Fibroblast of pulmonary artery (primary cell): ENCODE measurements around the gene FBXL13.
A peak's percentile ranks its signal among the peaks of the same experiment; 100 is the strongest.
"Not testable (repeated sequence)": the region's sequence is repeated elsewhere in the genome, so short reads cannot be mapped to it uniquely, and the experiment has no call there.

ENCODE experiments used
- DNase-seq: peaks from one replicate; pipeline ENCODE4 v3.0.0-alpha.2; 2010; ENCODE audit warnings: low read depth
- H3K4me3 ChIP-seq: replicated peaks from 2 replicates; pipeline ENCODE4 v1.5.1; 2011; ENCODE audit warnings: low read depth, mild to moderate bottlenecking, control low read depth, low read length, moderate library complexity
- TF ChIP-seq, protein P1 (sequence below): IDR thresholded peaks from 2 replicates; pipeline ENCODE4 v1.5.1; 2011; ENCODE audit warnings: mild to moderate bottlenecking, control low read depth, low read length, inconsistent platforms; ENCODE audit errors: missing control alignments

Gene FBXL13

DNA sequence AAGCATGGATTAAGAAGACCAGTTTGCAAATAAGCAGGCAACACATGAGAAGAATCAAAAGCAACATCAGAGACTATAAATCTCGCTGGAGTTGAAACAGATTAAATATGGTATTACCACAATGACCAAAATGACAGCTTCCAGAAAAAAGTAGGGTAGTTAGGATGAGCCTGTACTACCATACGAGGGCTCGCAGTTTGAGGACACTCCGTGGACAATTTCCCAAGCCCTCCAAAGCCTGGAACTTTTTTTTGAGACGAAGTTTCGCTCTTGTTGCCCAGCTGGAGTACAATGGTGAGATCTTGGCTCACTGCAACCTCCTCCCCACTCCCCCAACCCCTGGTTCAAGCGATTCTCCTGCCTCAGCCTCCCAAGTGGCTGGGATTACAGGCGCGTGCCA lies 160.8 kb downstream of the FBXL13 start:
- TF ChIP-seq, protein P1, sequence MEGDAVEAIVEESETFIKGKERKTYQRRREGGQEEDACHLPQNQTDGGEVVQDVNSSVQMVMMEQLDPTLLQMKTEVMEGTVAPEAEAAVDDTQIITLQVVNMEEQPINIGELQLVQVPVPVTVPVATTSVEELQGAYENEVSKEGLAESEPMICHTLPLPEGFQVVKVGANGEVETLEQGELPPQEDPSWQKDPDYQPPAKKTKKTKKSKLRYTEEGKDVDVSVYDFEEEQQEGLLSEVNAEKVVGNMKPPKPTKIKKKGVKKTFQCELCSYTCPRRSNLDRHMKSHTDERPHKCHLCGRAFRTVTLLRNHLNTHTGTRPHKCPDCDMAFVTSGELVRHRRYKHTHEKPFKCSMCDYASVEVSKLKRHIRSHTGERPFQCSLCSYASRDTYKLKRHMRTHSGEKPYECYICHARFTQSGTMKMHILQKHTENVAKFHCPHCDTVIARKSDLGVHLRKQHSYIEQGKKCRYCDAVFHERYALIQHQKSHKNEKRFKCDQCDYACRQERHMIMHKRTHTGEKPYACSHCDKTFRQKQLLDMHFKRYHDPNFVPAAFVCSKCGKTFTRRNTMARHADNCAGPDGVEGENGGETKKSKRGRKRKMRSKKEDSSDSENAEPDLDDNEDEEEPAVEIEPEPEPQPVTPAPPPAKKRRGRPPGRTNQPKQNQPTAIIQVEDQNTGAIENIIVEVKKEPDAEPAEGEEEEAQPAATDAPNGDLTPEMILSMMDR: no peak
- DNase-seq: peak; percentile 44
- peak overlapping the region; percentile 74 for H3K4me3 ChIP-seq

DNA sequence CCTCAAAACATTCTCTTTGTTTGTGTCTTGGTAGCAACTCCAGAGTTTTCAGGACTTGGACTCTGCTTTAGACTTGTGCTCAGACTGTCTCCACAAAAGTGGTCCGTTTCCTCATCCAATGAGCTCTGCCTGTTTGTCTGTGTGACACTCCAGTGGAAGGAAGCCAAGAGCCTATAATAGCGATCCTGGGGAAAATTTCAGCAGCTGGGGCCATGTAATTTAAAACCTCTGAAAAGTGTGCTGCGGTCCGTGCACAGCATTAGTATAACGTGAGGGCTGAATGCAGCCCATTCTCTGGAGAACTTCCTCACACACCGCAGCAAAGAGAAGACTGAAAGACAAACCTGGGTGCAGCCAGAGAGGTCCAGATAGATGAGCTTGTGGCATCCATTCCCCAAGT lies 161.9 kb downstream of the FBXL13 start, which contains the start of gene LRRC17:
Gene LRRC17 (plus strand): TSS at position 259 of the 400 bp plus-strand sequence. CDS start 20,914 bp downstream, outside the sequence.
- peak; percentile 94 for DNase-seq
- H3K4me3 ChIP-seq: peak within 1 kb of the TSS; percentile 74
- TF ChIP-seq, protein P1: no peak

DNA sequence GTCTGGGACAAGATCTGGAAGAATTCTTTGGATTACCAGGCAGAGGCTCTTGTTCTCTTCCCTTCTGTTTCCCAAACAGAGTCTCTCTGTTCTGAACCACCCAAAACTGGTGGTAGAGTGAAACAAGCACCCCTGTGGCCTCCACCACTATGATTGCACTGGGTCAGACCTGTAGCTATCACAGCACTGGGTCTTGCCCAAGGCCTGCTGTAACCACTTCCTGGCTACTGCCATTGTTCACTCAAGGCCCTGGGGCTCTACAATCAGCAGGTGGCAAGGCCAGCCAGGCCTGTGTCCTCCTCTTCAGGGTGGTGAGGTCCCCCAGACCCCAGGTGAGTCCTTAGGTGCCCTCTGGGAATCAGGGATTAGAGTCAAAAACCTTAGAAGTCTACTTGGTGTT lies 165.9 kb downstream of the FBXL13 start:
- TF ChIP-seq, protein P1: no peak
- H3K4me3 ChIP-seq: no peak overlapping the region
- DNase-seq: no peak

DNA sequence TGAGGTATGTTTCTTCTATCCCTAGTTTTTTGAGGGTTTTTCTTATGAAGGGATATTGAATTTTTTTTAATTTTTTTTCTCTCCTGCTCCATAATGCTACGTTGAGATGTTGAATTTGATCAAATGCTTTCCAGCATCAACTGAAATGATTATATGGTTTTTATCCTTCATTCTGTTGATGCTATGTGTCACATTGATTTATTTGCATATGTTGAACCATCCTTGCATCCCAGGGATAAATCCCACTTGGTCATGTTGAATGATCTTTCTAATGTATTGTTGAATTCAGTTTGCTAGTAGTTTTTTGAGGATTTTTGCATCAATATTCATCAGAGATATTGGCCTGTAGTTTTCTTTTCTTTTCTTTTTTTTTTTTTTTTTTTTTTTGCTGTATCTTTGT lies 171.0 kb downstream of the FBXL13 start:
- DNase-seq, H3K4me3 ChIP-seq: not testable (repeated sequence)

DNA sequence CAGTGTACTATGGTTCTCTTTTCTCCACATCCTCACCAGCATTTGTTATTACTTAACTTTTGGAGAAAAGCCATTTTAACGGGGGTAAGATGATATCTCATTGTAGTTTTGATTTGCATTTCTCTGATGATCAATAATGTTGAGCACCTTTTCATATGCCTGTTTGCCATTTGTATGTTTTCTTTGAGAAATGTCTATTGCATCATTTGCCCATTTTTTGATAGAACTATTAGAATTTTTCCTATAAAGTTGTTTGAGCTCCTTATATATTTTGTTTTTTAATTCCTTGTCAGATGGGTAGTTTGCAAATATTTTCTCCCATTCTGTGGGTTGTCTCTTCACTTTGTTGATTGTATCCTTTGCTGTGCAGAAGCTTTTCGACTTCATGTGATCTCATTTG lies 172.5 kb downstream of the FBXL13 start:
- not testable (repeated sequence) for DNase-seq, H3K4me3 ChIP-seq

DNA sequence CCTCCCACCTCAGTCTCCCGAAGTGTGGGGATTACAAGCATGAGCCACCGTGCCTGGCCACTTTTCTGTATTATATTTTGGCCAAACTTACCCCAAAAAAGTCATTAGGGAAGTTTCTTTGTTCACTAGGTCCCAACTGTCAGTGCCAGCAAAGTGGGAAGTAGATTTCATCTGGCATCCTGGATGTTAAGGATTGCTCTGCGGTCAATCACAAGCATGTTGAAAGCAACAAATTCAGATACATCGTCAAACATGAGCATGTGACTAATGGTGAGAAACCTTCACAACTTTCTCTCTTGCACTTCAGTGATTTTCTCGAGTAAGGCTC lies 176.1 kb downstream of the FBXL13 start:
- DNase-seq: no peak
- TF ChIP-seq, protein P1: no peak
- no peak overlapping the region for H3K4me3 ChIP-seq

DNA sequence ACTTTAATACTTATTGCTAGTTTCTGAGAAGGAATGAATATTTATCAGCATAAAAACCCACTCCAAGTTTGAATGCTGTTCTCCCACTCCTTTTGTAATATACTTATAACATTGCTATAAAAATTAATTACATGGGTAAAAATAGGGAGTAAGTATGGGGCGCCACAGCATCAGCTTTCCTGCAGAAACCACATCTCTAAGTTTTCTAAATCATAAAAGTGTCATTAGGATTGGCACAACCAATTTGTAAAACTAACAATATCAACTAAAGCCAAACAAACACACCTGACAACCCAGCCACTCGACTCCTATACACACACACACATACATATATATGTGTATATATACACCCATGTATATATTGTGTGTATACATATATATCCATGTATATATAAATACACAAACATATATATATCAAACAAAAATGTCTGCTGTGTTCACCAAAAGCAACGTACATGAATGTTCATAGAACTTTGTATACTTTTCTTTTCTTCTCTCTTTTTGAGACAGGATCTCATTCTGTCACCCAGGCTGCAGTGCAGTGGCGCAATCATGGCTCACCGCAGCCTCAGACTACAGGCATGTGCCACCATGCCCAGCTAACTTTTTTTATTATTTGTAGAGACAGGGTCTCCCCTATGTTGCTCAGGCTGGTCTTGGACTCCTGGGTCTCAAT lies 176.6 kb downstream of the FBXL13 start:
- DNase-seq: no peak

DNA sequence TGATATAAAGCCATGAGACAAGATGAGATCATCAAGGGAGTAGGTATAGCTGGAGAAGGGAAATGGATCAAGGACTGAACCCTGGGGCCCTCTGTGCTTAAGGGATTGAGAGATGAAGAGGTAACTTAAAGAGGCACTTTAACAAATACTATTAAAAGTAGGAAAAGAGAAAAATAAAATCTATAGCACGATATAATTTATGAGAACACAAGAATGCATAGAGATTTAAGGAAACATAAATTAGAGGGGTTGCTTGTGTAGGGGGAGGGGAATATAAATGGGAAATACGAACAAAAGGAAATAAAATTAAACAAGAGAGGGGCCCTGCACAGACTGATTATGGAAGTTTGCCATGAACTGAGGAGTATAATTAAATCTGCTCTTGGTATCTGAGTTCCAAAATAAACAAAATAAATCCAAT lies 177.4 kb downstream of the FBXL13 start:
- no peak overlapping the region for H3K4me3 ChIP-seq
- DNase-seq: no peak

More for the DNA sequence above, 176.6 kb downstream of the FBXL13 start:
- TF ChIP-seq, protein P1: no peak
- no peak overlapping the region for H3K4me3 ChIP-seq

More for the DNA sequence above, 177.4 kb downstream of the FBXL13 start:
- TF ChIP-seq, protein P1: no peak
